A673 (cell line): ENCODE data around the gene DPF3.

ENCODE experiments used
- CTCF ChIP-seq: fragments of 300-800, 200-600 bp; sonication (generic); conservative IDR thresholded peaks from 2 replicates; pipeline ENCODE4 v1.5.1; 2017; ENCODE audit warnings: low read depth, mild to moderate bottlenecking, antibody characterized with exemption, low read length, moderate library complexity, mixed read lengths
- EZH2 ChIP-seq: fragments of 200-600 bp; sonication (generic); IDR thresholded peaks from 2 replicates; pipeline ENCODE4 v1.6.1; 2017; ENCODE audit warnings: borderline replicate concordance, low read depth, mild to moderate bottlenecking, mixed read lengths, antibody characterized with exemption, low read length; ENCODE audit not compliant: poor library complexity, severe bottlenecking

- TF ChIP-seq CTCF: no peak
- TF ChIP-seq EZH2: no peak
Measured at GRCh38 chr14:72849222-72849621, 44.7 kb downstream of the DPF3 start.
